Measurements from ENCODE around the gene WDR45B. TPM values are rescaled to one million over a fixed set of nuclear protein-coding genes. Genes with fewer than 3 reads are reported as not detected.

The WDR45B gene
- total and polyA plus RNA-seq, 7 donors = 51.7 to 70.1 (median 66.8) TPM

GRCh38 chr17:82592289-82592766 is 55.9 kb downstream of the WDR45B start:
- no peaks in the 10 kb centered on the region for H3K9me3 ChIP-seq
- WGBS, 2 donors = 40 to 59% methylated on average over 9 of the region's 9 CpGs
- intact Hi-C loops (cut with DNase I) = loop anchor here (5.0 to 10.0 kb wide), 2 partner anchors 35 to 258 kb away; partner anchors contain the start of gene SECTM1
- H3K27me3 ChIP-seq = no peaks in the 10 kb centered on the region
- no peak for DNase-seq
- peak overlapping the region in 2 of 4 donors; percentile 58 to 60 for H3K4me3 ChIP-seq
- TF ChIP-seq, protein P1, sequence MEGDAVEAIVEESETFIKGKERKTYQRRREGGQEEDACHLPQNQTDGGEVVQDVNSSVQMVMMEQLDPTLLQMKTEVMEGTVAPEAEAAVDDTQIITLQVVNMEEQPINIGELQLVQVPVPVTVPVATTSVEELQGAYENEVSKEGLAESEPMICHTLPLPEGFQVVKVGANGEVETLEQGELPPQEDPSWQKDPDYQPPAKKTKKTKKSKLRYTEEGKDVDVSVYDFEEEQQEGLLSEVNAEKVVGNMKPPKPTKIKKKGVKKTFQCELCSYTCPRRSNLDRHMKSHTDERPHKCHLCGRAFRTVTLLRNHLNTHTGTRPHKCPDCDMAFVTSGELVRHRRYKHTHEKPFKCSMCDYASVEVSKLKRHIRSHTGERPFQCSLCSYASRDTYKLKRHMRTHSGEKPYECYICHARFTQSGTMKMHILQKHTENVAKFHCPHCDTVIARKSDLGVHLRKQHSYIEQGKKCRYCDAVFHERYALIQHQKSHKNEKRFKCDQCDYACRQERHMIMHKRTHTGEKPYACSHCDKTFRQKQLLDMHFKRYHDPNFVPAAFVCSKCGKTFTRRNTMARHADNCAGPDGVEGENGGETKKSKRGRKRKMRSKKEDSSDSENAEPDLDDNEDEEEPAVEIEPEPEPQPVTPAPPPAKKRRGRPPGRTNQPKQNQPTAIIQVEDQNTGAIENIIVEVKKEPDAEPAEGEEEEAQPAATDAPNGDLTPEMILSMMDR (IDR thresholded peaks at IDR 0.05) = no peak
- H3K4me1 ChIP-seq = peaks cover 0 to 70% (median 67%) of the 10 kb centered on the region in 4 donors
- peaks cover 8 to 32% (median 17%) of the 10 kb centered on the region in 4 donors for H3K36me3 ChIP-seq
- peak overlapping the region; percentile 91 to 93 (median 92) for H3K27ac ChIP-seq

DNA sequence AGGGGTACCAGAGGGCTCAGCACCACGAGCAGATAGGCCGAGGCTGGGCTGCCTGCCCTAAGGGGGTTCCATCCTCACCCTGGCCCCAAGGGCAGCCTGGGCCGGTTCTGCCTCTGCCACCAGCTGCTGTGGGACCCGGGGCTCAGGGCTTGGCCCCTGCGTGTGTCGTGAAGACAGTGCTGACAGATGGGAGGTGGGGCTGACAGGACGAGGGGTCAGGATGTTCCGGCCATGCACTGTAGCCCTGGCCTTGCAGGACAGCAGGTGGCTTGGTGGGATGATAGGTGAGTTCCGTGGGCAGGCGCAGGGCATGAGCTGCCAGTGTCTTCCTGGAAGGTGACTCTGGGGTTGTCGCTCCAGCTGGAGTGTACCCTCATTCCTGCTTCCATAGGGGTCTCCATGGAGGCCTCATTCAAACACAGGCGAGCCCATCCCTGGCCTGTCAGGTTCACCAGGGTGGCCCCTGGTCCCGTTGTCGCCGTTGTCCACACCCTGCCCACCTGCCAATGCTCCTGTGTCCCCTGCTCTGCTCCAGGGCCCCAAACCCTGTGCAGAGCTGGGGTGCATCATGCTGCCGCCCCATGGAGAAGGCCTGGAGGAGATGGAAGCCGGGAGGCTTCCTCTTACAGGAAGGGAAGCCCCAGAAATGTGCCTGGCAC is 57.2 kb downstream of the WDR45B start:
- peaks cover 0 to 74% (median 70%) of the 10 kb centered on the region in 4 donors for H3K4me1 ChIP-seq
- DNase-seq = no peak
- H3K27ac ChIP-seq = peak overlapping the region; percentile 91 to 93 (median 92)

GRCh38 chr17:82590216-82590615 is 58.0 kb downstream of the WDR45B start:
- Histone ChIP-seq H3K27ac (peak overlapping the region; percentile 91 to 93 (median 92)), H3K36me3 (peaks cover 12 to 27% (median 15%) of the 10 kb centered on the region in 4 donors), H3K9me3 (no peaks in the 10 kb centered on the region), H3K27me3 (no peaks in the 10 kb centered on the region), H3K4me1 (peaks cover 0 to 76% (median 74%) of the 10 kb centered on the region in 4 donors), H3K4me3 (no peak overlapping the region)
- intact Hi-C loops (cut with DNase I) = loop anchor here (5.0 to 10.0 kb wide), 2 partner anchors 33 to 255 kb away; partner anchors contain the start of gene SECTM1
- no peak for DNase-seq
- TF ChIP-seq EP300 (IDR thresholded peaks at IDR 0.05) (no peak), POLR2AphosphoS5 (IDR thresholded peaks at IDR 0.05) (no peak), POLR2A (IDR thresholded peaks at IDR 0.05) (no peak)
- TF ChIP-seq, protein P1 (IDR thresholded peaks at IDR 0.05) = no peak
- WGBS, 2 donors = 78 to 91% methylated on average over 6 of the region's 6 CpGs

More for the DNA sequence above, 57.2 kb downstream of the WDR45B start:
- no peak overlapping the region for H3K4me3 ChIP-seq
- TF ChIP-seq EP300 (IDR thresholded peaks at IDR 0.05) (no peak), POLR2AphosphoS5 (IDR thresholded peaks at IDR 0.05) (no peak), POLR2A (IDR thresholded peaks at IDR 0.05) (no peak)
- TF ChIP-seq, protein P1 (IDR thresholded peaks at IDR 0.05) = no peak
- peaks cover 9 to 28% (median 15%) of the 10 kb centered on the region in 4 donors for H3K36me3 ChIP-seq
- WGBS, 2 donors = 74 to 80% methylated on average over 17 of the region's 17 CpGs
- H3K27me3 ChIP-seq = no peaks in the 10 kb centered on the region
- no peaks in the 10 kb centered on the region for H3K9me3 ChIP-seq
- intact Hi-C loops (cut with DNase I) = loop anchor here (5.0 to 10.0 kb wide), 2 partner anchors 34 to 256 kb away; partner anchors contain the start of gene SECTM1

GRCh38 chr17:82589851-82590180 is 58.4 kb downstream of the WDR45B start:
- Histone ChIP-seq H3K4me1 (peaks cover 0 to 76% (median 74%) of the 10 kb centered on the region in 4 donors), H3K9me3 (no peaks in the 10 kb centered on the region), H3K27ac (peak overlapping the region; percentile 32 to 93 (median 92)), H3K4me3 (no peak overlapping the region), H3K27me3 (no peaks in the 10 kb centered on the region), H3K36me3 (peaks cover 12 to 28% (median 15%) of the 10 kb centered on the region in 4 donors)
- TF ChIP-seq EP300 (IDR thresholded peaks at IDR 0.05) = no peak
- TF ChIP-seq POLR2A (IDR thresholded peaks at IDR 0.05) = no peak
- no peak for TF ChIP-seq POLR2AphosphoS5 (IDR thresholded peaks at IDR 0.05)
- TF ChIP-seq, protein P1 (IDR thresholded peaks at IDR 0.05) = no peak
- 68 to 87% methylated on average over 6 of the region's 6 CpGs for WGBS, 2 donors
- DNase-seq = no peak
- intact Hi-C loops (cut with DNase I) = loop anchor here (5.0 to 10.0 kb wide), 2 partner anchors 33 to 255 kb away; partner anchors contain the start of gene SECTM1

Data from sigmoid colon (tissue), 7 donors.